ENCODE data around the gene SLAIN2. TPM values are rescaled to one million over a fixed set of nuclear protein-coding genes. Genes with fewer than 3 reads are reported as not detected.

The SLAIN2 gene
- total RNA-seq, 1 experiment from 2014 or later, result 30.8 TPM

DNA sequence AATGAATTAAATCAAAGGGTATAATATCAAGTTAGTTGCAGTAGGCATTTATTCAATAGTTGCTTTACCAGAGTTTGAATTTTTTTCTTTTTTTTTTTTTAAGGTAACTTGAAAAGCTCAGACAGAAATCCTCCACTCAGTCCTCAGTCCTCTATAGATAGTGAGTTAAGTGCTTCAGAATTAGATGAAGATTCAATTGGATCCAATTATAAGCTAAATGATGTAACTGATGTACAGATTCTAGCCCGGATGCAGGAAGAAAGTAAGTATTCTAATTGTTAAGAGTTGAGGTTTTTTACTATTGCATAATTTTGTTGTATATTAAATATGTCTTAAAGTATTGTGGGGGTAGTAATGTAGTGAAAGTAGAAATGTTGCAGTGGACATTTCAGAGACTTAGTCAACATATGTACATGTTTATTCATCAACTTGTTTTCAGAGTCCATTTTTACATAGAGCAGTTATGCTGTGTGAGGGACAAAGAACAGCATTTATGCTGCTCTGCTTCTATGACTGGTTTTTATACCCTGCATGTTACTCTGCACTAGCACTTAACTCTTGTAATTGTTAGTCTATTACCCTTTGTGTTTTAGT, 38.4 kb downstream of the SLAIN2 start:
- no peak overlapping the region for H2BK20ac ChIP-seq (ENCODE audit: low read depth, low read length, poor library complexity, severe bottlenecking)
- no peak overlapping the region for H3K4me2 ChIP-seq (ENCODE audit: insufficient read depth, insufficient read length, low read length)
- no peak overlapping the region for H3K56ac ChIP-seq (ENCODE audit: insufficient read length, low read depth, low read length)
- Mint-ChIP-seq H3K4me1 (peaks cover 31 to 32% of the 10 kb centered on the region in 2 experiments), H3K36me3 (ENCODE audit: insufficient read depth in 1 of 3, low read depth in 3 of 3) (peaks cover 6 to 13% (median 11%) of the 10 kb centered on the region in 3 experiments; a peak in 6 of 7 replicates), H3K27ac (peak overlapping the region in 2 of 3 experiments; percentile 38 to 94; a peak in 4 of 7 replicates), H3K4me3 (no peak overlapping the region), H3K9me3 (no peaks in the 10 kb centered on the region), H3K27me3 (ENCODE audit: low read depth) (no peaks in the 10 kb centered on the region)
- H3K23ac ChIP-seq (ENCODE audit: insufficient read length, low read depth, low read length), result no peak overlapping the region
- no peak overlapping the region for H2BK120ac ChIP-seq (ENCODE audit: low read depth, low read length, poor library complexity, severe bottlenecking)
- DNase-seq, result no peak
- no peak overlapping the region for H3K4ac ChIP-seq (ENCODE audit: low read depth, low read length)
- H2AK5ac ChIP-seq (ENCODE audit: insufficient read length, low read length), result no peak overlapping the region
- H3K27me3 ChIP-seq (ENCODE audit: insufficient read depth, low read length), result no peaks in the 10 kb centered on the region
- no peak overlapping the region for H3T11ph ChIP-seq (ENCODE audit: low read length)
- H4K91ac ChIP-seq (ENCODE audit: insufficient read length, low read depth, low read length), result no peak overlapping the region
- WGBS (ENCODE audit: extremely low coverage, insufficient read length, low lambda C conversion rate), result no CpG with 5 or more reads among the region's 1 CpG
- H3K18ac ChIP-seq (ENCODE audit: insufficient read length, low read depth, low read length), result no peak overlapping the region
- no peaks in the 10 kb centered on the region for H3K79me1 ChIP-seq (ENCODE audit: insufficient read depth, low read depth, low read length, poor library complexity, severe bottlenecking)
- no peak overlapping the region for H3K14ac ChIP-seq (ENCODE audit: insufficient read depth, low read length)
- no peak overlapping the region for H2BK5ac ChIP-seq (ENCODE audit: insufficient read length, low read length)
- no peak overlapping the region for H2BK12ac ChIP-seq (ENCODE audit: insufficient read length, low read depth, low read length)
- H3K23me2 ChIP-seq (ENCODE audit: insufficient read length, low read depth, low read length, poor library complexity, severe bottlenecking), result no peaks in the 10 kb centered on the region
- no peak overlapping the region for H2BK15ac ChIP-seq (ENCODE audit: low read depth, low read length)
- TF ChIP-seq, protein P1, sequence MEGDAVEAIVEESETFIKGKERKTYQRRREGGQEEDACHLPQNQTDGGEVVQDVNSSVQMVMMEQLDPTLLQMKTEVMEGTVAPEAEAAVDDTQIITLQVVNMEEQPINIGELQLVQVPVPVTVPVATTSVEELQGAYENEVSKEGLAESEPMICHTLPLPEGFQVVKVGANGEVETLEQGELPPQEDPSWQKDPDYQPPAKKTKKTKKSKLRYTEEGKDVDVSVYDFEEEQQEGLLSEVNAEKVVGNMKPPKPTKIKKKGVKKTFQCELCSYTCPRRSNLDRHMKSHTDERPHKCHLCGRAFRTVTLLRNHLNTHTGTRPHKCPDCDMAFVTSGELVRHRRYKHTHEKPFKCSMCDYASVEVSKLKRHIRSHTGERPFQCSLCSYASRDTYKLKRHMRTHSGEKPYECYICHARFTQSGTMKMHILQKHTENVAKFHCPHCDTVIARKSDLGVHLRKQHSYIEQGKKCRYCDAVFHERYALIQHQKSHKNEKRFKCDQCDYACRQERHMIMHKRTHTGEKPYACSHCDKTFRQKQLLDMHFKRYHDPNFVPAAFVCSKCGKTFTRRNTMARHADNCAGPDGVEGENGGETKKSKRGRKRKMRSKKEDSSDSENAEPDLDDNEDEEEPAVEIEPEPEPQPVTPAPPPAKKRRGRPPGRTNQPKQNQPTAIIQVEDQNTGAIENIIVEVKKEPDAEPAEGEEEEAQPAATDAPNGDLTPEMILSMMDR (conservative IDR thresholded peaks at IDR 0.05), result no peak
- no peaks in the 10 kb centered on the region for H3K79me2 ChIP-seq (ENCODE audit: insufficient read depth, low read length)
- no peaks in the 10 kb centered on the region for H4K20me1 ChIP-seq (ENCODE audit: control insufficient read depth, insufficient read depth, insufficient read length)
- no peak overlapping the region for H4K5ac ChIP-seq (ENCODE audit: insufficient read length, low read depth, low read length)
- H3K4me1 ChIP-seq (ENCODE audit: insufficient read depth, low read length), result no peaks in the 10 kb centered on the region; the same call in 1 of the 2 replicates
- H3K9ac ChIP-seq (ENCODE audit: extremely low read depth, insufficient read length, low read length), result no peak overlapping the region
- H2AFZ ChIP-seq (ENCODE audit: low read length), result no peak overlapping the region
- no peak overlapping the region for H4K8ac ChIP-seq (replicated peaks; ENCODE audit: insufficient read length, low read depth, low read length)
- no peak overlapping the region for H3K27ac ChIP-seq (ENCODE audit: insufficient read length, low read depth, low read length)
- no peaks in the 10 kb centered on the region for H3K9me3 ChIP-seq (ENCODE audit: control insufficient read depth, low read depth, low read length)

All from H9 (cell line).